Activated naive CD8-positive, alpha-beta T cell (primary cell): ENCODE measurements around the gene TOP2A.

Source experiments
- H3K27ac Mint-ChIP-seq: one replicate; pipeline ENCODE4 v1.8.0; 2021; ENCODE audit warnings: mixed read lengths
- H3K27me3 Mint-ChIP-seq: one replicate; pipeline ENCODE4 v1.8.0; 2021; ENCODE audit warnings: mixed read lengths
- H3K36me3 Mint-ChIP-seq: one replicate; pipeline ENCODE4 v1.8.0; 2021; ENCODE audit warnings: mixed read lengths
- H3K4me1 Mint-ChIP-seq: one replicate; pipeline ENCODE4 v1.8.0; 2021; ENCODE audit warnings: low read depth, mixed read lengths
- H3K4me3 Mint-ChIP-seq: one replicate; pipeline ENCODE4 v1.8.0; 2021; ENCODE audit warnings: mild to moderate bottlenecking, mixed read lengths
- H3K9me3 Mint-ChIP-seq: one replicate; pipeline ENCODE4 v1.8.0; 2021; ENCODE audit warnings: low read depth, mixed read lengths

The TOP2A gene

DNA sequence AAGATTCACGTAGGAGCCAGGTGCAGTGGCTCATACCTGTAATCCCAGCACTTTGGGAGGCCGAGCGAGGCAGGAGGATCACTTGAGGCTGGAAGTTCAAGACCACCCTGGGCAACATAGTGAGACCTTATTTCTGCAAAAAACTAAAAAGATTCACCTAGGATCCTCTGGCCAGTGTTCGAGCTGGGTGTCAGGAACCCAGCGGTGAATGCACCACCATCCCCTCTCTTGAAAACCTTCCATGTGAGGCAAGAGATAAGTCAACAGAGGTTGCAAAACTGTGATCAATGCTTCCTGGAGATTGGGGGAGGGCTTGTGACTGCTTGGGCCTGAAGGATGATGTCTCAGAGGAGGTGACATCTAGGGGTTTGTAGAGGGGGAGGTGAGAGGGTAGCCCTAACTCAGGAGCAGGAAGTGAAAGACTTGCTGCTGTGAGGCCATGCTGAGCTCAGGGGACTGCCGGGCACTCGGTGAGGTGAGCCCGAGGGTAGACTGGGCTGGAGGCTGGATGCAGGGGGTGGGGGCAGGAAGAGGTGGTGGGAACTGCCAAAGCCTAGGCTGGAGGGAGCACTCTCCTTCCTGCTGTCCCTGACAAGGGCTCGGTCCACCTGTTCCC is 64.8 kb downstream of the TOP2A start:
- H3K4me3 Mint-ChIP-seq = no peak overlapping the region
- H3K27ac Mint-ChIP-seq = peak overlapping the region; percentile 82
- no peaks in the 10 kb centered on the region for H3K9me3 Mint-ChIP-seq
- peaks cover 33% of the 10 kb centered on the region for H3K4me1 Mint-ChIP-seq
- H3K27me3 Mint-ChIP-seq = no peaks in the 10 kb centered on the region
- H3K36me3 Mint-ChIP-seq = peaks cover 5% of the 10 kb centered on the region

DNA sequence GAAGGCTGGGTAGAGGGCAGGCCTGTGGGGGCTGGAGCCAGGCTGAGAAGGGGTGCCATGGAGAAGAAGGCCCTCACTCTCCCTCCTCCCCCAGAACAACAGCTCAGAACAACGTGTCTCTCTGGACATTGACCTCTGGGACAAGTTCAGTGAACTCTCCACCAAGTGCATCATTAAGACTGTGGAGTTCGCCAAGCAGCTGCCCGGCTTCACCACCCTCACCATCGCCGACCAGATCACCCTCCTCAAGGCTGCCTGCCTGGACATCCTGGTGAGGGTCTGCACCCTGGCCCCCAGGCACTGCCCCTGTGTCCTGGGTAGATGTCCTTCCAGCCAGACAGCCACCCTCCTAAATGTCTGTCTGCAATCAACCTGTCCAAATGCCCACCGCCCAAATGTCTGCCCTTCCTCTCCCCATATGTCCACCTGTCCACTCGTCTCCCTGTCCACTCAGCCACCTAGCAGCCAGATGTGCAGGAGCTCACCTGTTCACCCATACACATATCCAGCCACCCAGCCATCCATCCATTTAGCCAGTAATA is 65.4 kb downstream of the TOP2A start:
- H3K27me3 Mint-ChIP-seq = no peaks in the 10 kb centered on the region
- H3K9me3 Mint-ChIP-seq = no peaks in the 10 kb centered on the region
- H3K4me1 Mint-ChIP-seq = peaks cover 38% of the 10 kb centered on the region
- H3K36me3 Mint-ChIP-seq = peaks cover 5% of the 10 kb centered on the region
- peak overlapping the region; percentile 82 for H3K27ac Mint-ChIP-seq
- H3K4me3 Mint-ChIP-seq = no peak overlapping the region

DNA sequence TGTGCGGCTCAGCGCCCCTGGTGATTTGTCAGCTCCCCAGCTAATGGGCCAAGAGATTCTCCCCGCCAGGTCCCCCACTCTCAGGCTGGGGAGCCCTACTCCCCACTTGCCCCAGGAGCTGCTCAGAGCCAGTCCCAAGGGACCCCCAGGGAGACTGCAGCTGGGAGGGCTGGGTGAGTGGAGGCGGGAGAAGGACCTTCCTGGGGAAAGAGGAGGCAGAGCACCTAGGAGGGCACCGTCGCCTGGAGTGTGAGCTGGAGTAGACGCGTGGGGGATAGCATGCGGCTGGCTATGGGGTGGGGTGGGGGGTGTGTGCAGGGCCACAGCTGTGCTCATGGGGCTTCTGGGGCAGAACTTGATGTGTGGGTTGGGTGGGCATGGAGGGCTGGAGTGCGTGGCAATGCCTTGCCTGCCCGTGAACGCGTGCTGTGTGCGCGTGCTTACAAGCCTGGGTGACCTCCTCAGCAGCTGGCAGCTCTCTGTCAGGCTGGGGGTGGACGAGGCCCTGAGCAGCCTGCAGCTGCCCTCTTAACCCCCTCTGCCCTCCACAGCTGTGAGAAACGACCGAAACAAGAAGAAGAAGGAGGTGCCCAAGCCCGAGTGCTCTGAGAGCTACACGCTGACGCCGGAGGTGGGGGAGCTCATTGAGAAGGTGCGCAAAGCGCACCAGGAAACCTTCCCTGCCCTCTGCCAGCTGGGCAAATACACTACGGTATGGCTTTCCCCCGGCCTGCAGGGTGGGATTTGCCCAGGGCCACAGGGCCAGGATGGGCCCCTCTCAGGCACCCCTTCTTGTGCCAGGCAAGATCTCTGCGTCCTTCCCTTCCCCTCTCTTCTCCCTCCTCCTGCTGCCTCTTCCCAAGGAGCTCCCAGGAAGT is 66.1 kb downstream of the TOP2A start:
- no peaks in the 10 kb centered on the region for H3K27me3 Mint-ChIP-seq
- no peak overlapping the region for H3K27ac Mint-ChIP-seq
- peaks cover 5% of the 10 kb centered on the region for H3K36me3 Mint-ChIP-seq
- no peaks in the 10 kb centered on the region for H3K9me3 Mint-ChIP-seq
- no peak overlapping the region for H3K4me3 Mint-ChIP-seq
- H3K4me1 Mint-ChIP-seq = peaks cover 45% of the 10 kb centered on the region

DNA sequence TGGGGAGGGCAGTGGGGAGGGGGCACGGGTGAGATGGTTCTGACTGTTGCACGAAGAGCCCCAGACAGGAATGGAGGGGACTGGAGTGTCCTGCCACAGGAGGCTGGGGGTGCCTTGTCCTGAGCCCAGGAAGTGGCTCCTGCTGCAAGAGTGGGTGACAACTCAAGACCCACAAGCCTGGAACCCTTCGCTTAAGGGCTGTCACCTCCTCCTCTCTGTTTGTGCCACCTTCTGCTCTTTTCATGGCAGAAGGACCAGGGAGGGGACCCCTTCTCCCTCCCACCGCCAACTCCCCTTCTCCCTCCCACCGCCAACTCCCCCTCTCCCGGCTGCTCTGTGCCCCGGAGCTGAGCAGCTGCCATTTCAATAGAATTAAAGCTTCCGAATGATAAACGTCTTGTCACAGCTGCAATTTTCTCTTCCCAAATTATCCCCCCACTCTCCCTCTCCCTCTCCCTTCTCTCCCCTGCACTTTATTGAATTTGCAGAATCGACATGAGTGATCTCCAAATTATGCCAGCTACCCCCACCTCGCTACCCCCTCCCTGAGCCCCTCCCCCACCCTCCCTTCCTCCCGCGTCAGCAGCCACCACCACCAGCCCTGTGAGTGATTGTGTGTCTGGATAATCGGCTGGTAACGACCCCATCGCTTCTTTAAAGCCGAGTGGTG is 66.9 kb downstream of the TOP2A start:
- Mint-ChIP-seq H3K27ac (no peak overlapping the region), H3K9me3 (no peaks in the 10 kb centered on the region), H3K4me3 (no peak overlapping the region), H3K4me1 (peaks cover 52% of the 10 kb centered on the region), H3K36me3 (peaks cover 5% of the 10 kb centered on the region), H3K27me3 (no peaks in the 10 kb centered on the region)

DNA sequence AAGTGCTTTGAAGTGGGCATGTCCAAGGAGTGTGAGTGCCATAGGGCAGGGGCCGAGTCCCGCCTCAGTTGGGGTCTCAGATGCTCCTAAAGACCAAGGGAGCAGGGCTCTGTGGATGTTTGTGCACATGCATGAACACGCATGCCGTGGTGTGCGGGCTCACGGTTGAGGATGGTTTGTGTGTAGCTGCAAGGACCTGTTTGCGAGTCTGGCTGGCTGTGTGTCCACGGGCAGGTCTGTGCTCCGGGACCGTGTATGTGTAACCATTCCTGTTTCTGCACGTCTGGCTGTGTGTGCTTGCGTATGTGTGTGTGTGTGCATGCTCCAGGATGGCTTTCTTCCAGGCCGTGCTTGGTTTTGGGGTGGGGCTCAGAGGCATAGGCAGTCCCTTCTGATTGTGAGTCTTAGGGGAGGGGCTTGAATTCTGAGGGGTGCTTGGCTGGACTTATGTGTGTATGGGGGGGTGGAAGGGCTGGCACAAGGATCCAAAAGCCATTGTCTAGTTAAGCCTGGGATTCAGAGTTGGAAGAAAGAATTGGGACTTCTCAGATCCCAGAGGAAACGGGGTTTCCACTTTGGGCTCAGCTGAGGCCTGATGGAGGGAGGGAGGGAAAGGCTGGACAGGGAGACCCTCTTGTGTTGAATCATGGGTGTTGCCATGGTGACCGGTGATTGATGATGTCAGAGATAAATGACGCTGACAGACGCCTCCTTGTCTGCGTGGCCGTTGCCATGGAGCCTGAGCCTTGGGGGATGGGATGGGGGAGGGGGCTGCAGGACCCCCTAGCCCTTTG is 67.6 kb downstream of the TOP2A start:
- no peak overlapping the region for H3K27ac Mint-ChIP-seq
- H3K27me3 Mint-ChIP-seq = no peaks in the 10 kb centered on the region
- peaks cover 55% of the 10 kb centered on the region for H3K4me1 Mint-ChIP-seq
- peaks cover 5% of the 10 kb centered on the region for H3K36me3 Mint-ChIP-seq
- H3K4me3 Mint-ChIP-seq = no peak overlapping the region
- no peaks in the 10 kb centered on the region for H3K9me3 Mint-ChIP-seq

DNA sequence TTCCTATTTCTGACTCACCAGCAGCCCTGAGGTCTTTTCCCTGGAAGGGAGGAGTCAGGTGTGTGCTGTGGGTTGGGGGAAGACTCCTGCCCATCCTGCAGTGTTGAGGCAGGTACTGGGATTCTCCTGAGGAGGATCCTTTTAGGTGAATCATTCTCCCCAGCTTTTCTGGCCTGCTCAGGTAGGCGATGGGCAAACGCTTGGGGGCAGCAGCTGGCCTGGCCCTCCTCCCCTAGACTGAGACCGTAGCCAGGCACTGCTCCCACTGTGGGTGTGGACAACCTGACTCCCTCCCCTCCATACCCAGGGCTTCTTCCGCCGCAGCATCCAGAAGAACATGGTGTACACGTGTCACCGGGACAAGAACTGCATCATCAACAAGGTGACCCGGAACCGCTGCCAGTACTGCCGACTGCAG is 68.2 kb downstream of the TOP2A start:
- peak overlapping the region; percentile 61 for H3K27ac Mint-ChIP-seq
- peaks cover 5% of the 10 kb centered on the region for H3K36me3 Mint-ChIP-seq
- no peaks in the 10 kb centered on the region for H3K27me3 Mint-ChIP-seq
- H3K4me1 Mint-ChIP-seq = peaks cover 62% of the 10 kb centered on the region
- no peak overlapping the region for H3K4me3 Mint-ChIP-seq
- no peaks in the 10 kb centered on the region for H3K9me3 Mint-ChIP-seq

DNA sequence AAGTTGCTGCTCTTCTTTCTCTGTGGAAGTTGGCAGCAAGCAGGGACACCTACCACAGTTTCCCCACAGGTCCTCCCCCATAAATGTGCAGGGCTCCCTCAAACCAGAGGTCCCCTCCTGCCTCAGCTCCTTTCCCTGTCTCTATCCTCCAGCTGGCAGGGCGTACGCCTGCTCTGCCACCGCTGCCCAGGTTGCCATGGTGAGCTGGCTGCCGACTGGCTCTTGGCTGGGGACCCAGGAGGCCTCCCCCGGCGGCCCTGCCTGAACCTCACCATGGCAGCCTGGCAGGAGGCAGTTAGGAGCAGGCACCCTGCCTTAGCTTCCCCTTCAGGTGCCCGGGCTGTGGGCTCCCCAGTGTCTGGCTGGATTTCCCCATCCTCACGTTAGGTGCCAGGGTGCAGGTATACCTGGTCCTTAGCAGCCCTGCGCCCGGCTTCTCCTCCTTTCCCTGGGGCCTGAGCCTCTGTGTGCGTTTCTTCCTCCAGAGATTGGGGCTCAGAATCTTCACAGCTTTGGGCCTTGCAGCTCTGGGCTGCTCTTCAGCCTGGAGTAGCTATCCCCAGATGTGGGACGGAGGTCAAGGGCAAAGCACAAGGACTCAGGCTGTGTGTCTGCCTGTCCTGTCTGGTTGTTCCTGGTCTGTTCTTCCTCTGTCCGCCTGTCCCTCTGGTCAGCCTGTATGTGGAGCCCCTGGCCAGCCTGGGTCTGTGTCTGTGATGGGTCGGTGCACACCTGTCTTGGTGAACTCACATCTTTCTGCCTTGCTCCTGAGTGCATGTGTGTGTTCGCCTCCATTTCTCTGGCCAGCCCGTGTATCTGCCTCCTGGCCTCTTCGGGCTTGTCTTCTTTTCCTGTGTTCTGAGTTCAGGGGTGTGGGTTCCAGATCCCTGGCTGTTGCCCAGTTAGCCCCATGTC is 68.9 kb downstream of the TOP2A start:
- Mint-ChIP-seq H3K27me3 (no peaks in the 10 kb centered on the region), H3K27ac (peak overlapping the region; percentile 61), H3K4me3 (no peak overlapping the region), H3K9me3 (no peaks in the 10 kb centered on the region), H3K36me3 (peaks cover 5% of the 10 kb centered on the region), H3K4me1 (peaks cover 68% of the 10 kb centered on the region)

DNA sequence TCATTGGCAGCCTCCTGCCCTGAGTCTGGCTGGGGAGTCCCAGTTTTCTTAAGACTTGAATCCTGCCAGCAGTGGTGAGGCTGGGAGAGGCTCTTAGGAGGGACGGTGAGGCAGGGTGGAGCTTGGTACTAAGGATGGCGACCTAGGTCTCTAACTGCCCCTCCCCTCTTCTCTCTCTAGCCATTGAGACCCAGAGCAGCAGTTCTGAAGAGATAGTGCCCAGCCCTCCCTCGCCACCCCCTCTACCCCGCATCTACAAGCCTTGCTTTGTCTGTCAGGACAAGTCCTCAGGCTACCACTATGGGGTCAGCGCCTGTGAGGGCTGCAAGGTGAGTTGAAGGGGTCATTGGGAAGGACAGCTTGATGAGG is 69.6 kb downstream of the TOP2A start:
- Mint-ChIP-seq H3K27ac (peak overlapping the region; percentile 22), H3K4me3 (peak overlapping the region; percentile 27), H3K4me1 (peaks cover 74% of the 10 kb centered on the region), H3K36me3 (peaks cover 5% of the 10 kb centered on the region), H3K9me3 (no peaks in the 10 kb centered on the region), H3K27me3 (no peaks in the 10 kb centered on the region)

DNA sequence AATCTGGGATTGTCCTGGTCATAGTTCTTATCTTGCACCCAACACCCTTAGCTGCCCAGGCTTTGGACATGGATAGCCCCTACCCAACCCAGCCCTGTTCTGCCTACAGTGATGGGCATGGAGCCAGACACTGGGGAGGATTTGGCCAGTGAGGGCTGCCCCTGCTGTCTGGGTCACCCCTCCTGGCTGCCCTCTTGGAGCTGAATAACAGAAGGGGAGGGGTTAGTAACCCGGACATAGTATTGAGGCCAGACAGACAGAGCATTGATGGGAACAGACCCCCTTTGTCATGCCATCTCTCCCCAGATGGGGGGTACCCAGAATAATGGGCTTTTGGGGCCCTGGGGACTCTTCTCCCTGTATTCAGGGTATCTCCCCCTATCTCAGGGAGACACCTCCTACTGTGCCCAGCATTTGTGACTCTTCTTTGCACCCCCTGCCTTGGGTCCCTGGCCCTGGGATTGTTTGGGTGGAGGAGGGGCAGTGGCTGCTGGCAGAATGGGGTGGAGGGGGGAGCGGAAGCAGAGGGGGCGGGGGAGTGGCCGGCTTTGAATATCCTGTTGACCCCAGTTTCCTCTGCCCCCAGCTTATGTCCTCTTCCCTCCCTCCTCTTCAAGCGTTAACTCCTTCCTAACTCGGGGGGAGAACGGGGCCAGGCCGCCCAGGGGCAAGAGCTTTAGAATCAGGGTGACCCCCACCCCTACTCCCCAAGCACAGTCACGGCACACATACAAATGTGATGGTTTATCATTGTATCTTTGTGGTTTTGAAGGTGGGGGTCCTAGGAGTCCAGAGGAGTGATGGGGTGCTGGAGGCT is 70.2 kb downstream of the TOP2A start:
- no peaks in the 10 kb centered on the region for H3K9me3 Mint-ChIP-seq
- H3K36me3 Mint-ChIP-seq = peaks cover 4% of the 10 kb centered on the region
- peaks cover 74% of the 10 kb centered on the region for H3K4me1 Mint-ChIP-seq
- peak overlapping the region; percentile 41 for H3K27ac Mint-ChIP-seq
- no peaks in the 10 kb centered on the region for H3K27me3 Mint-ChIP-seq
- H3K4me3 Mint-ChIP-seq = peak overlapping the region; percentile 27

DNA sequence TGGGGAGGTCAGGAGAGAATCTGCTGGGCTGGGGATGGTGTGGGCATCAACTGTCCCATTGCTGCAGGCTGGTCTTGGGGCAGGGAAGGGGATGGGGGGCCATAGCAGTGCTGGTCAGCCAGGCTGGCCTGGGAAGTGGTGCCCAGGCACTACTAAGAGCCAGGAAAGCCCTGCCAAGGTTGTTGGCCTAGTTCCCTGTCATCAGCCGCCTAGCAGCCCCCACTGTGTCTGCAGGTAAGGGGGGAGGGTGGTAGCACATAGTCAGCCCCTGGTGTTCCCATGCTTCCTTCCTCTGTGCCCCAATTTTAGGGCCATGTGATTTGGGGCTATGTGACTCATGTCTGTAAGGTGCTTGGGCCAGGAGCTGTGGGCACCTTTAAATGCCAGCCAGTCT is 70.9 kb downstream of the TOP2A start:
- Mint-ChIP-seq H3K27ac (peak overlapping the region; percentile 41), H3K36me3 (no peaks in the 10 kb centered on the region), H3K4me1 (peaks cover 69% of the 10 kb centered on the region), H3K27me3 (no peaks in the 10 kb centered on the region), H3K4me3 (peak overlapping the region; percentile 42), H3K9me3 (no peaks in the 10 kb centered on the region)

DNA sequence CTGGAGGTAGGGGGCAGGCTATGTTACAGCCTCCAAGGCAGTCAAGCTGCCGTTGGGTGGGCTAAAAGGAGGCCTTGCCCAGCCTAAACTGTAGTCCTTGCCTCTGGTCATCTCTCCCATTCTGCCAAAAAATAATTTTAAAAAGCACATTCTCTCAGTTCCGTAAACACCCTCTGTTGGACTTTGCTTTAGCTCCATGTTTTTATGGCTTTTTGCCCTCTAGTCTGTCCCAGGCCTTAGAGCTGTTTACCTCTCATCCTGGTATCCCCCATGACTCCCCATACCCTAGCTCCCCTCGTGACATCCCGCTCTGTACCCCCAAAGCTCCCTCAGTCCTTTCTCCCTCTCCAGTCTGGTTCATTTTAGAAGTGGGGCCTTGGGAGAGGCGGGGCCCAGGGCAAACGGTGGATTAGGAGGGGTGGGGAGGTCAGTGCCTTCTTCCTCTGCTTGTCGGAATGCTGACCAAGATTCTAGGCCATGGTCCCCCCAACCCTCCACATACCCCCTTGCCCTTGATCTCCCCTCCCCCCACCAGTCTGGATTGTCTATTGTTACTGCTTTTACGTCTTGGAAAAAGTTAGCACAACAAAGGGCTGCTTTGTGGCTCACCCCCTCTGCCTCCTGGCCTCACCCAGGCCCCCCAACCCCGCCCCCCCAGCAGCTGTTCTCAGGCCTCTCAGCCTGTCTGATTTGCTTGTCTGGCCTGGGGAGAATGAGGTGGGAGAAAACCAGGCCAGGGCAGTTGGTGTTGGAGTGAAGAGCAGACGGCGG is 71.5 kb downstream of the TOP2A start:
- Mint-ChIP-seq H3K27ac (peak overlapping the region; percentile 64), H3K36me3 (no peaks in the 10 kb centered on the region), H3K27me3 (no peaks in the 10 kb centered on the region), H3K9me3 (no peaks in the 10 kb centered on the region), H3K4me1 (peaks cover 68% of the 10 kb centered on the region), H3K4me3 (peak overlapping the region; percentile 67)

DNA sequence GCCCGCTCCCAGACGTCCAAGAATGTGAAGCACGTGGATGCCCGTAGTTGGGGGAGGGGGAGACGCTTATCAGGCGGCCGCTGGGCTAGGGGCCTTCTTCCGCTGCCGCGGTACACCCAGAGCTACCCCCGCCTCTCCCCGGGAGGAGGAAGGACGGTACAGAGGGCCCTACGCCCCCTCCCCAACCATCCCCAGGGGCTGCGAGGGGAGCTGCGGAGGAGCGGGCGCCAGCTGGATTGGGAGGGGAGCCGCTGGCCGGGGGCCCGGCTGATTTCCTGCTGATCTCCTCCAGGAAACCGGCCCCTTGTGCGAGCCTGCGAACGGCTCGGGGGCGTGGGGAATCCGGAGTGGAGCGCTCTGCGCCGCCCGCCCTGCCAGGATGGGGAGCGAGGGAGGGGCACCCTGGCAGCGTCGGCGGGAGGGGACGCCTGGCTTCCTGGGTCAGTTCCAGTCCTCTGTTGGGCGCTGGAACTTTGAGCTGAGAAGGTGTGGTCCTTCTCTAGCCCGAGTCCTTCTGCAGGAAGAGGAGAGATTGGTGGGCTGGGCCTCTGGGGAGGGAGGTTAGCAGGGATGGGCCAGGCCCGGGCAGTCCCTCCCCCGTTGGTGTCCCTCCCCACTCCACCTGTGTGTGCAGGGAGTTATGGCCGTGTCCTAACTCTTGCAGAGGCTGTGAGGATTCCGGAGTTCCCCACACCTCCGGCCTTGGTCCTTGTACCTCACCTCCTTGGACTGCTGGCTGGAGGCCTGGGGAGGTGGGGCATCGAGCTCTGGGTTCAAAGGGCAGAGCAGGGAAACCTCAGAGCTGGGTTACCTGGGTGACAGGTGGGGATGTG is 72.3 kb downstream of the TOP2A start:
- H3K4me3 Mint-ChIP-seq = peak overlapping the region; percentile 78
- H3K27me3 Mint-ChIP-seq = no peaks in the 10 kb centered on the region
- H3K9me3 Mint-ChIP-seq = no peaks in the 10 kb centered on the region
- H3K36me3 Mint-ChIP-seq = peaks cover 2% of the 10 kb centered on the region
- H3K27ac Mint-ChIP-seq = peak overlapping the region; percentile 74
- H3K4me1 Mint-ChIP-seq = peaks cover 76% of the 10 kb centered on the region
